GM21390 (cell line): Measurements from ENCODE around the gene HOXA6.

ENCODE experiments used
- ATAC-seq: cut with Tn5 transposase; IDR thresholded peaks from one replicate; pipeline ENCODE4 v1.9.1; 2021; ENCODE audit not compliant: unreplicated experiment

Gene HOXA6

DNA sequence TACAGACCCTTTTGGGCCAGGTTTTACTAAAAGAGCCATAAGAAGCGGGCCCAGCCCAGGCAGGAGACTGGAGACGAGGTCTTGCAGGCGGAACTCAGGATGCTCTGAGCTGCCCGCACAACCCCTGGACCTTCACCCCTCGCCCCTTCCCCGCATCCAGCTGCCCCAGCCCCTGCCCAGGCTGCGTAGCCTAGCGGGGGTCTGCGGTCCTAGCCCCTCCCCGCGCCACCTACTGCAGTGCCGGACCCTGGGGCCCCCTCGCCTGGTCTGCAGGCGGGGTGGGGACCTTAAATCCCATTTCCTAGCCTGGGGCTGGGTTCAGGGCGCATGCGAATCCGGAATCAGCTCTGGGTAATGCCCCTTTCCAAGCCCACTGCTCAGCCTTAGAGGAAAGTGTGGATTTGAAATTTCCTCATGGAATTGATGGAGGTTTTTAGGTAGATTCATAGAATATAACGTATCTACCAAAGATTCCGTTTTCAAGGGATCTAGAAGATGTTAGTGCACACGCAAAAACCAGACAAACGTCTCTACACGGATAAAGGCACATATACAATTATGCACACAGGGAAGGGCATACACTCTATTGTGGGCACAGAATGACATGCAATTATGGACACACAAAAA, 5.4 kb upstream of the HOXA6 start:
- no peak for ATAC-seq

DNA sequence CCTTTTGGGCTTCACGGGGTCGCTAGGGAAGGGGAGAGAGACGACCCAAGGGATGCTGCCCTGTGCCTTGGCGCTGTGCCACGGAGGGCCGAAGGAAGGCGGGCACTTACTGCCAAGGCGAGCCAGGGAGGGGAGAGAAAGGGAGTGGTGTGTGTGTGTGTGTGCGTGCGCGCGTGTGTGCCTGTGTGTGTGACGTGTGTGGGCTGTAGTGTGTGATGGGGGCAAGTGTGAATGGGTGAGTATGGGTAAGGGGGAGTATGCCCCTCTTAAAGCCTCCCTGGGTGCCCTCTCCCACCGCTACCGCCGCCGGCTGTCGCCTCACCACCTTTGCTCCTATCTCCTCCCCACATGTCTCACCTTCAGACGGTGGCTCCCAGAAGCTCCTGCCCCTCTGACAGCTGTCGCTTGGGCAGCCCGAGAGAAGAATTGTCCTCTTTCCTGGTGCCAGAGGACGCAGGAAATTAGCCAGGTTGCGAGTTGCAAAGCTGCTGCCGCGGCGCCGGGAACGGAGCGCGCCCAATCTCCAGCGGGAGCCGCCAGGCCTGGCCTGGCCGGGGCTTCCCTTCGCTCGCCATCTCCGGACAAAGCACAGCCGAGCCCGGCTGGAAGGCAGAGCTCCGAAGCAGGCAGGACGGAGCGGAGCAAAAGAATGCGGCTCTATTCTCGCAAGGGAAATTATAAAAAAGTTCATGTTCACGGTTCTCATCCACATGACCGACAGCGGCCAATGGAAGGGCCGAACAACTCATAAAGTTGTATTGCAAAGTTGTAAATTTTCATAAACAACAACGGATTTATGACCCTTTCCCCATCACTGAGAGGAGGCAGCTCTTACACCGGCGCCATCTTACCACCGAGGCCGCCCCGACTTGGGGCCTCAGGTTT, 4.6 kb upstream of the HOXA6 start, which contains the start of gene HOXA3:
HOXA3 (minus strand) TSS at position 653 of the 885 bp plus-strand sequence. CDS start 41,943 bp downstream, outside the sequence.
- no peak for ATAC-seq

DNA sequence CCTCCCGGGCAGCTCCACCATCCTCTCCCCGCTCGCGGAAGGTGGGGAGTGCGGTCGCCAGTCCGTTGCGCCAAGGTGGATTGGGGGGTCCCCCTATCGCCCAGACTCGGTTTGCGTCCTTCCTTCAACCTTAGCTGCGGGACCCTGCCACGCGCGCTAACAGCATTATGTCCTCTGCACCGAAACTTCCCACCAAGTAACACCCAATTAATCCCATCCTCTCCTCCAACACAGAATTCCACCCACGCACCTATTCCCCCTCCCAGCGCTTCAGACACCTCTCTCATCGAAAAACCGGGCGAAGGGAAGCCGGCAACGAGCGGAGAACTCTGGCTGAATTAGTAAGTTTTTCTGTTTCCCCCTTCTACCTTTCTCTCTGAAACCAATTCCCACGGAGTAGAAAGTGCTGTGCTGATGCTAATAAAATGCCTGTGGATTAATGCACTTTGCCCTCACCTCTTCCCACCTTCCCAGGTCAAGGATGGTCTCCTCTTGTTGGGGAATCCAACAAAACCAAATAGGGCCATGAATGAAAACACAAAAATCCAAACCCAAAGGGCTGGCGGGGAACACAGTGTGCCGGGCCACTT, 3.9 kb upstream of the HOXA6 start:
- no peak for ATAC-seq

DNA sequence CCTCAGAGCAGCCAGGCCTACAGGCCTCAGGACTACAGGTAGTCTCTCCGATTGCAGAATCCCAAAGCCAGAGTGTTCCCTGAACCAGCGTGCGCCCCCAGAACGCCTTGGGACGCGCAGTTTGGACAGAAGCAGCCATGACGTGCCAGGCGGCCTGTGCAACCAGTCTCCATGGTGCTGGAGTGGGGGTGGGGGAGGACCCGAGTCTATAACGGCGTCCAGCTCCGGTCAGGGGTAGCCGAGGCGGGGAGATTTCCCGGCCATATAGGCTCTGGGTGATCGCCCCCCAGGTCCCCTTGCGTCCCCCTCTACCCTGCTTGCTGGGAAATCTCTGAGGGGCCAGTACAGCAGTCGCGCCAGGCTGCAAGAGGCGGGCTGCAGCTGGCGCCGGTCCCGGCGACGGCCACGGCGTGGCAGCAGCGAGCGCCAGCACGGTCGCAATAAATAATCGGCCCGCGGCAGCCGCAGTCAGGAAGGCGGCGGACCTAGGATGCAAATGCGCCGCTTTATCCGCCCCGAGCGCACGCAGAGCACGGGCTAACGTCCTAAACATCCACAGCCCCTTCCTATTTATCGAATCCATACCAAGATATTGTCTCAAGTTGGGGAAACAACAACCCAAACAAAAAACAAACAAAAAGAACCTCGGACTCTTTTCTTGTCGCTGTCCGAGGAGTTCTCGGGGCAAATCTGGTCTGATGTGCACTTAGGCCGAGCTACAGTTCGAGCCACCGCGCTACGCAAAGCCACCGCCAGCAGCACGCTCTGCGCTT, 3.2 kb upstream of the HOXA6 start:
- ATAC-seq: peak; percentile 89

DNA sequence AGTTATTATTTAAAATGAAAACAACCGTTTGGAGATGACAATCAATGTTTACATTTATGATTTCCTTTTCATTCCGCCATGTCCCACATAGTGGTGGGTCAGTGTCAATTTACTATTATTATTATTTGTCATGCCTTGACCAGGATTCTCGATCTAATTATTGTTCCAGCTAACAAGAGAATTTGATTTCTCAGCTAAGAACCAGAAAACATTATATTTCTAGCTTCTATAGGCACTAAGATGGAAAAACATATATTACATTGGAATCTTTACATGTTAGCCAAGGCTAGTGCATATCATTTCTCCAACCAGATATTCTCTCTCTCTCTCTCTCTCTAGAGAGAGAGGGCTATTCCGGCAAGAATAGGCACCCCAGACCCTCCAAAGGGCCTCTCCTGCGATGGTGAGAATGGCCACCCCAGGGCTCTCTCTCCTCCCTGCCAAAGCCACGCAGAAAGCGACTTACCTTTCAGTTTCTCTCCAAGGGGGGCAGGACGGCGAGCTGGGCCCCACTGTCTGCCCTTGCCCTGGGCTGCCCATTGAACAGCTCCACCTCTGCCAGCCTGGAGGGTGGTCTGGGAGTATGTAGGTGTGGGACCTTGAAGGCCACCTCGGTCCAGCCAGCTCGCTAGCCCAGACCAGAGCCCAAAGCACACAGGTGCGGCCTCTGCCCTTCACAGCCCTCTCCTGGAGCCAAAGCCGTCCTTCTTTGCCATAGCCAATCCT, 2.4 kb upstream of the HOXA6 start:
- ATAC-seq: peak; percentile 9

DNA sequence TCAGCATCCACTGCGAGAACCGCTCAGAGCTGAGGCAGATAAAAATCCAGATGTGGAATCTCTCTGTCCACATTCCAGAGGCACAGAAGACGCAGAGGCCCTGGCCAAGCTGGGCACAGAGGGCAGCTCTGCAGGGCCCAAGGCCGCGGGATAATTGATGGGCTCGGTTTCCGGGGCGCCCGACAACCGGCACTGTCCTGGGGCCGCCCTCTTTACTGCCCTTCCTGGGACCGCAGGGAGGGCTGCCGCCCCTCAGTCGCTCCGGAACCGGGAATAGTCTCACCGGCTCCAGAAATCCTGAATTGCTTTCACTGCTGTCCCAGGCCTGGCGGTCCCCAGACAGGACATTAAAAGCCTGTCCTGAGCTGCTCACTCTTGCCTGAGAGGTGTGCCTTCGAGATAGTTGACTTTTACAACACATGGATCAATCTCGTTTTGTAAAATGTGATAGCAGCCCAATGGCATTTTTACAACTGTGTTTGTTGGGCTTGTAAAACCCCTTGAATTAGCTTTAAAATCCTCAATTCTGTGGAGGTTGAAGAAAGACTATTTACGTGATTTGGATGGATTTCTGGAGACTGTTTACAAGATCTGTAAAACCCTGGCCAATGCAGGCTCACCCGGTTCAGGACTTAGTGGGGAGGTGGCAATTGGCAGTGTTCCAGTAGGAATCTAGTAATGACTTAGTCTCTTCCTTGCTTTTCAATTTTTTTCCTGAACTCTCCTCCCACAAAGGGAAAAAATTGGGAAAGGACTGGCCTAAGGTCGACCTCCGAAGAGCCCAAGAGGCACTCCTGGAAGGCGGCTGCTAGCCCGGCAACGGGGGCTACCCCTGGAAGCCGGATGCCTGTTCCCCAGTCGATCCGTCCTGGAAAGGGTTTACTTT, 1.4 kb upstream of the HOXA6 start:
- ATAC-seq: no peak

DNA sequence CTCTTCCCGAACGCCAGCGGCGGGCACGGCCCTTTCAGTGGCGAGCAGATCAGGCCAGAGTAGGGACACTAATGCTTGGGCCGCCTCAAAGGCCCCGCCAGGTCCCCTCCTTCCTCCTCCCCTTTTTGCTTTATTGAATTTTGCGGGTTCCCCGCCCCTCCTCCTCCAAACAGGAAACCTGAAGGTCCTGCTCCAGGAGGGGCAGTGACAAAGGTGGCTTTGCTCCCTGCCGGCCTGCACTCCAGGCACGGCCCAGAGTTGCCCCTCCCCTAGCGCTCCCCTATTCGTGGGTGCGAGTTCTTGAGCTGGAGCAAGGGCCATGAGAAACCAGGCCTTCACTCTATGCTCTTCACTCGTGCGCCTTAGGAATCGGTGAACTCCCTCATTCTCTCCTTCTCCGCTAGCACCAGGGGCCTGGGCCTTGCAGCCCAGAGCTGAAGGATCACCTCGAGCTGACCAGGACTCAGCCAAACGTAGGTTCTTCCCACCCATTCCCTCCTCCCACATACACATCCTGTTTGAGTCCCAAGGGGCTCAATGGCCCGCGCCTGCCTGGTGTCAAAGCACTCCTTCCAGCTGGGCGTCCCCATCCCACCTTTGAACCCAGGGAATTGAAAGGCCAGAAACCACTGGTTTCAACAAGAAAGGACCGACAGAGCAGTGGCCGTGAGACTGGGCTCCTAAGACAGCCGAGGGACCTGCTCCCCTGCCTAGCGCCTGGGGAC, 619 bp upstream of the HOXA6 start:
- ATAC-seq: no peak

DNA sequence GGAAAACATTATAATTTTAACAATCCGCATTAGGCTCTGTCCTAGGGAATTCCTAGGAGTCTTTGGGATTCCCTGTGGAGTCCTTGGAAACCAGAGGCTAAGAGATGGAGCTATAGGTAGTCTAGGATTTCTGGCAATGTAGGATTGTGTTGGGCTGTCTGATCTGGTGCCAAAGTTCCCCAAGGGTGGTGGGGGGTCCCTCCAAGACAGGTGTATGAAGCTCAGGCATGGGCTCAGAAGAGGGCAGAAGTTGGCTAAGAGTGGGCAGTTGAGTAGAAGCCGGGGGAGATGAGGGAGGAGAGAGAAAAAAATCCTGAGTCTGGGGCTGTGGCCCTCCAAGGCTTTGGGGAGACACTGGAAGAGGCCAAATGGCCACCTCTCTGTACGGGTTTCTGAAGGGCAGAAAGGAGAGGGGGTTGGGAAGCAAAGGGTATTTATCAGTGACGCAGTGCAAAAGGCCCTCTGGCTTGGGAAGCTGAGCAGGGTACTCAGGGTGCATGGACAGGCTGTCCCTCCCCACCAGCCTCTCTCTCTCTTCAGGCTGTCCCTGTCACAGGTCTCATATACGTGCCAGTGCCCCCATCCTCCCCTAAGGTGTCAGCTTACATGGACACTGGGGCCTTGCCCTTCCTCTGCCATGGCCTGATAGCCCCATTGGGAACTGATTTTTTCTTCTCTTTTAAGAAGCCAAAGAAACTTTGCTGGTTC, 929 bp downstream of the HOXA6 start:
- ATAC-seq: no peak

DNA sequence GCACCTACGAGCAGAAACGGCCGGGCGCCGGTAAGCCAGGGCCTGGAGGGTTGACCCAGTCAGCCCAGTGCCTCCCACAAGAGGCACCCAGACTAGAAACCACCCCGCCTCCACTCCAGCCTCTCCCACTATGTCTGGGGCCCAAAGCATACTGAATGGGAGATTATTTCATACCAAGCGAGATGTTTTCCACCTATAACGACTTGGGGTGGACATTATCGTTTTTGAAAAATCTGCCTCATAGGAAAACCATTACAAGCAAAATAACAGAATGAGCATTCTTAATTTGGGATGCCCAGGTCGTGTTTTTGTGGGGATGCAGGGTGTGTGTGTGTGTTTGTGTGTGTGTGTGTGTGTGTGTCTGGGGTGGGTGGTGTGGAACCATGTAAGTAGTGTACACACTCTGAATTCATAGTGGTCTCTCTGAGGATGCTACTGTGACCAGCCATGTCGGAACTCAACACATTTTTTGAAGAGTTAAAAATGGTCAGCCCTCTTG, 1.6 kb downstream of the HOXA6 start:
- ATAC-seq: no peak

DNA sequence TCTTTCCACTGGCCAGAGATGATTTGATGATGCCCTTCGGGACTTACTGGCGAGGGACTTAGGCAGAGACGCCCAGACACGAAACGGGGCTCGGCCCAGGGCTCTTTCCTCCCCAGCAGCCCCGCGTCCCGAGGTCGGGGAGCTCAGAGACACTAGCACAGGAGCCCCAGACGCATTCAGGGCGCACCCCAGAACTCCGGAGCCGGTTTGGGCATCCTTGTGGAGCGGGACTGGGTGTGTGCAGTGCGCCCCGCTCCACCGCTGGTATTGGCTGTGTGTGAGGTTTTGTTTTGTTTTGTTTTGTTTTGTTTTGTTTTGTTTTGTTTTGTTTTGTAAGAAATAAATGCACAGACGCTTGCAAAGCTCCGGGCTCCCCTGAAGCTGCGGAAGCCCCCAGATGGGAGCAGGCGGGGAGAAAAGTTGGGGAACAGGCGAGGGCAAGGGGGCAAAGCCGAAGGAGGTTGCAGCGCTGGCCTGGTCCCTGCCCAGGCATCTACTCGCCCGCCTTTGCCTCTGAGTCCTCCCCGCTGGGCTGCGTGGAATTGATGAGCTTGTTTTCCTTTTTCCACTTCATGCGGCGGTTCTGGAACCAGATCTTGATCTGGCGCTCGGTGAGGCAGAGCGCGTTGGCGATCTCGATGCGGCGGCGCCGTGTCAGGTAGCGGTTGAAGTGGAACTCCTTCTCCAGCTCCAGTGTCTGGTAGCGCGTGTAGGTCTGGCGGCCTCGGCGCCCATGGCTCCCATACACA, 2.2 kb downstream of the HOXA6 start:
- ATAC-seq: no peak

DNA sequence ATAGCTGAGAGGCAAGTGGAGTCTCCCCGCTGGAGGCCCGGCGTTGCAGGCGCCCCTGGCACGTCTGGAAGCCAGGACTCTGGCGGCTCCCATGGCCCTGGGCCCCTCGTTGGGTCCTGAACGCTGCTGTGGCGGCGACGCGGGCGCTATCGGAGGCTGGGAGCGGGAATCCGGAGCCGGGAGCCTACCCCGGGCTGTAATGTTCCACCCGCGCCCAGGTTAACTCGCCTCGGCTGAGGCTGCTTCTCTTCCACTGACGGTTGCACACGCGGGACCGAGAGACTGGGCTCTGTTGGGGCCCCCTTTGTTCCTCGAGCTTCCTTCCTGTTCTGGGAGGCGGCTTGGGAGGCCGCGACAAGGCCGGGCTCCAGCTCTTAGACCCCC, 2.8 kb downstream of the HOXA6 start:
- ATAC-seq: no peak

DNA sequence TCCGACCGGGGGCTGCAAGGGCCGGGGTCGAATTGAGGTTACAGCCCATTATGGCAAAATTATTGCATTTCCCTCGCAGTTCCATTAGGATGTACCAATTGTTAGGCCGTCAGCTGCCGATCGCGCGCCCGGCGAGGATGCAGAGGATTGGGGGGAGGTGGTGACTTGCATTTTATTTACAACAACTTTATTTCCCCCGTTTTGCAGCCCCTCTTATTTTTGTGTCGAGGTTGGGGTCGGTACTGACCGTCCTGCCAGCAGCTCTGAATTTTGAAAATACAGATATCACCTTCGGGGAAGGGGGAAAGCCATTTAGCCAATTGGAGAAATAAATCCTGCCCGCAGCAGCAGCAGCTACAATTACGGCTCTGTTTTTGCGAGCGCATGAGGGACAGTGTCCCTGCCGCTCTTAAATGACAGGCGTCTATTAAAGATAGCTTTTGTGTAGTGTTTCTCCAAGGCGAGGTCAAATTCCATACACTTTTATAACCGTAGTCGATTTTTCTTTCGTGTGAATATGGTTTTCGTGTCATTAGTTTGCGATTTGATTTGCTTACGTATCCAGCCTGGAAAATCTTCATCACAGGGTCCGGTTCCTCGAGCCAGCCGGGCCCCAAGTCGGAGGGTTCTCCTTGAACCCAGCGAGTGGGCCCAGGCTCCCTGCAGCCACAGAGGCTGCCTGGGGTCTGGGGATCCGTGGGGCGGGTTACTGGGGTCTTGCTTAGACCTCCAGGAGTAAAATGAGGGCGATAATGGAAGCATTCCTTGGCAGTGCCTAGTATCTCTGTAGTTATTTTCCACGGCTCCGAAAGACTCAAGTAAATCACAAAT, 3.4 kb downstream of the HOXA6 start:
- no peak for ATAC-seq

DNA sequence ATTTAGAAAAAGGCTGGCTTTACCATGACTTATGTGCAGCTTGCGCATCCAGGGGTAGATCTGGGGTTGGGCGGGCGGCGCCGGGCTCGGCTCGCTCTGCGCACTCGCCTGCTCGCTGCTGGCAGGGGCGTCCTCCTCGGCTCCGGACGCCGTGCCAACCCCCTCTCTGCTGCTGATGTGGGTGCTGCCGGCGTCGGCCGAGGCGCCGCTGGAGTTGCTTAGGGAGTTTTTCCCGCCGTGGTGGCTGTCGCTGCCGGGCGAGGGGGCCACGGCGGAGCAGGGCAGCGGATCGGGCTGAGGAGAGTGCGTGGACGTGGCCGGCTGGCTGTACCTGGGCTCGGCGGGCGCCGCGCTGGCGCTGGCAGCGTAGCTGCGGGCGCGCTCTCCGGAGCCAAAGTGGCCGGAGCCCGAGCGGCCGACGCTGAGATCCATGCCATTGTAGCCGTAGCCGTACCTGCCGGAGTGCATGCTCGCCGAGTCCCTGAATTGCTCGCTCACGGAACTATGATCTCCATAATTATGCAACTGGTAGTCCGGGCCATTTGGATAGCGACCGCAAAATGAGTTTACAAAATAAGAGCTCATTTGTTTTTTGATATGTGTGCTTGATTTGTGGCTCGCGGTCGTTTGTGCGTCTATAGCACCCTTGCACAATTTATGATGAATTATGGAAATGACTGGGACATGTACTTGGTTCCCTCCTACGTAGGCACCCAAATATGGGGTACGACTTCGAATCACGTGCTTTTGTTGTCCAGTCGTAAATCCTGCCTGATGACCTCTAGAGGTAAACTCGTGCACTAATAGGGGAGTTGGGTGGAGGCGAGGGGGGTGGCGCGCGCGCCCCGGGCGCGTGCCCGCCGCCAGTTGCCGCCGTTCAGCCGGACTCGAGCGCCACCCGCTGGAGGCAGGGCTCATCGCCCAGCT, 4.3 kb downstream of the HOXA6 start, which contains the start of gene HOXA5:
HOXA5 (minus strand) TSS at position 659 of the 927 bp plus-strand sequence; CDS start at position 585, 74 bp downstream.
- no peak for ATAC-seq

DNA sequence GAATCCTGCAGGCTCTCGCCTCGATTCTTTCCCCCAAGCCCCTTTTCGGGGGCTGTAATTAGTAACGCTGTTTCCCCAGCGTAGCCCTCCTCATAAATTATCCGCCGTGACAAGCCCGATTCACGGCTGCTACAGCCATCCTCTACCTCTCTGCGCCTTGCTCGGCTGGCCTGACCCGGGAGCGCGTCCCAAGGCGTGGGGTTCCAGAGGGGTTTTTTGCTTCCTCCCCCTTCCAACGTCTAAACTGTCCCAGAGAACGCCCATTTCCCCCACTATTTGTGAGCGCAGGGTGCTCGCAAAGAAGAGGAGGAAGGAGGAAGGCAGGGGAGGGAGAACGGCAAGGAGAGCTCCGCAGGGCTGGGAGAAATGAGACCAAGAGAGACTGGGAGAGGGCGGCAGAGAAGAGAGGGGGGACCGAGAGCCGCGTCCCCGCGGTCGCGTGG, 5.0 kb downstream of the HOXA6 start:
- no peak for ATAC-seq

DNA sequence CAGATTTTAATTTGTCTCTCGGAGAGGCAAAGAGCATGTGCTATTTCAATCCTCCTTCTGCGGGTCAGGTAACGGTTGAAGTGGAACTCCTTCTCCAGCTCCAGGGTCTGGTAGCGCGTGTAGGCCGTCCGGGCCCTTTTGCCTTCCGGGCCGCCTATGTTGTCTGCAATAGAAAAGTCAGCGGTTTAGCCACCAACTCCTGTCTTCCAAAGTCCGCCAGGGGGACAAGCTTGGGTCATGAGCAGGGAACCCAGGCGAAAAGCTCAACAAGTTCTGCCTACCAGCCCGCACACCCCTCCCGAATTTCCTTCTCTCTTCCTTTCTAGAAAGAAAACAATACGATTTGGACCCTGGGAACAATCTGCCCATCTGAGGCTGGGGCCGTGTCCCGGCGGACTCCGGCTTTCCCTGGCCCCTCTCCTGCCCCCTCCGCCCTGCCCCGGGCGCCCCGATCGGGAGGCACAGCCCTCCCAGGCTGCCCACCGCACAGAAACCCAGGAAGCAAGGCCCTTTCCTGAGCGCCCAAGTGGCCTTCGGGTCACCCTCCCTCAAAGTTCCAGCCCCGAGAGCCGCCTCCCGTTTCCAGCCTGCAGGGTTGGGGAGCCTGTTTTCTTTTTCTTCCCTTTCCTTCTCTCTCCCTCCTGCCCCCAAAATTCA, 5.5 kb downstream of the HOXA6 start:
- ATAC-seq: no peak
